Parietal lobe (tissue), 2 donors: ENCODE results near the gene DPPA2. TPM values are rescaled to one million over a fixed set of nuclear protein-coding genes. Genes with fewer than 3 reads are reported as not detected.

ENCODE experiments used
- small RNA-seq: library from RNA; depleted of rRNA; stranded (forward); fragments of <200 nt; gene quantifications from one replicate; pipeline ENCODE3, GENCODE V24; 2014; ENCODE audit warnings: low replicate concordance
- total RNA-seq: library from RNA; depleted of rRNA; stranded (reverse); fragments of >200 nt; gene quantifications from one replicate; pipeline ENCODE4 v1.2.3, GENCODE V29; 2014

Gene DPPA2, protein sequence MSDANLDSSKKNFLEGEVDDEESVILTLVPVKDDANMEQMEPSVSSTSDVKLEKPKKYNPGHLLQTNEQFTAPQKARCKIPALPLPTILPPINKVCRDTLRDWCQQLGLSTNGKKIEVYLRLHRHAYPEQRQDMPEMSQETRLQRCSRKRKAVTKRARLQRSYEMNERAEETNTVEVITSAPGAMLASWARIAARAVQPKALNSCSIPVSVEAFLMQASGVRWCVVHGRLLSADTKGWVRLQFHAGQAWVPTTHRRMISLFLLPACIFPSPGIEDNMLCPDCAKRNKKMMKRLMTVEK
- not detected for total RNA-seq

GRCh38 chr3:109316162-109316730, at the start of gene DPPA2:
Gene DPPA2 (minus strand): TSS chr3:109316517. CDS start chr3:109314542, 1,975 bp downstream.

DNA sequence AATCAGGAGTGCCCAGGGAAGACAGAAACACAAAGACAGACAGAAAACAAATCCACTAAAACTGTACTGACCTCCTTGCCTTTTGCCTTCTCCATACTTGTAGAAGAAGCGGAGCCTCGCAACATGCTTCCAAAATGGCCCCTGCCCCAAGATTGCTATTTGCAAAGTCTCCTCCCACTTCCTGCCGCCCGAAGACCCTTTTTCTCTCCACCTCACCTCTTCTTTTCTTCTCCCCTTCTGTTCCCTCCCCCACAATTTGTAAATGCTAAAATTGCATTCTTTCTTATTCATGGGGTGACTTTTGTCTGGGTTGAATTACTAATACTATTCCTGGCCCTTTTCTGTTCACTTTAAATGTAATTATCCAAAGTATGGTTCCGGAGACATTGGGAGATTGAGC, 21.1 kb upstream of the DPPA2 start, which contains the start of gene DPPA4:
Gene DPPA4 (minus strand): TSS at position 154 of the 400 bp plus-strand sequence. CDS start 29 bp downstream, at position 125.

Small RNA genes lying within 50 kb of the gene (small RNA-seq; reads per million reads assigned to genes)
- gene AC124945.1, result not detected
- not detected for gene RF00017

Other genes starting within 250 kb of the DPPA2 start
- gene MORC1, start 198.4 kb downstream of the DPPA2 start, total RNA-seq, result not detected
- gene C3orf85, start 179.8 kb downstream of the DPPA2 start, total RNA-seq, result not detected
- gene DPPA4, start 21.0 kb upstream of the DPPA2 start, total RNA-seq, result 1.6 TPM